Measurements from ENCODE around the gene COMMD1. TPM values are rescaled to one million over a fixed set of nuclear protein-coding genes. Genes with fewer than 3 reads are reported as not detected.

Gene COMMD1
- total and polyA plus RNA-seq, 2 experiments from 2014 or later: 54.9 to 83.7 TPM

DNA sequence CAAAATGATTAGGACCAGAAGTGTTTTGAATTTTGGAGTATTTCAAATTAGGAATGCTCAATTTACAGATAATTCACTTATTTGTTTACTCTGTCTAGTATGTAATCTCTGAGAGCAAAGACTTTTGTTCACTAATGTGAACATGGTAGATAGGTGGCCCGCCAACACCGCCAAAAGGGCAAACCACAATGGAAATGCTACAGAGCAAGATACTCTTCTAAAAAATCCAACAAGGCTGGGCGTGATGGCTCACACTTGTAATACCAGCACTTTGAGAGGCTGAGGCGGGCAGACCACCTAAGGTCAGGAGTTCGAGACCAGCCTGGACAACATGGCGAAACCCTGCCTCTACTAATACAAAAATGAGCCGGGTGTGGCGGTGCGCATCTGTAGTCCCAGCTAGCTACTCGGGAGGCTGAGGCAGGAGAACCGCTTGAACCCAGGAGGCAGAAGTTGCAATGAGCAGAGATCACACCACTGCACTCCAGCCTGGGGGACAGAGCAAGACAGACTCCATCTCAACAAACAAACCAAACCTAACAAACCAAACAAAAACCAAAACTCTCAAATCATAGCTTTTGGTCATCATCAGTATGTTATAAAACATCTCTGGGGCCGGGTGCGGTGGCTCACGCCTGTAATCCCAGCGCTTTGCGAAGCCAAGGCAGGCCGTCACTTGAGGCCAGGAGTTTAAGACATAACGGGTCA lies 19.4 kb upstream of the COMMD1 start:
- H3K79me2 ChIP-seq (replicated peaks; ENCODE audit: insufficient read depth): peaks cover 70% of the 10 kb centered on the region
- DNase-seq (ENCODE audit: low spot score): no peak
- peaks cover 24% of the 10 kb centered on the region; the same call in 1 of the 2 replicates for H3F3A ChIP-seq (replicated peaks; ENCODE audit: low read depth)
- Mint-ChIP-seq H3K36me3 (ENCODE audit: low read depth) (peaks cover 70% of the 10 kb centered on the region), H3K4me3 (peak overlapping the region; percentile 99), H3K9me3 (no peaks in the 10 kb centered on the region), H3K27ac (0 out of 2 replicates have a peak overlapping the region, but pooled peaks have one; percentile 21), H3K27me3 (ENCODE audit: insufficient read depth, low read depth, poor library complexity) (peaks cover 4% of the 10 kb centered on the region), H3K4me1 (peaks cover 15% of the 10 kb centered on the region)
- no peaks in the 10 kb centered on the region for H3K9me2 ChIP-seq (ENCODE audit: insufficient read depth)
- H3K27ac ChIP-seq (ENCODE audit: low read depth): peak overlapping the region; percentile 43; the same call in 1 of the 2 replicates
- peaks cover 50% of the 10 kb centered on the region for H3K36me3 ChIP-seq (ENCODE audit: insufficient read depth)
- H3K4me2 ChIP-seq: peak overlapping the region; percentile 93
- H3K27me3 ChIP-seq (ENCODE audit: insufficient read depth): no peaks in the 10 kb centered on the region
- peaks cover 42% of the 10 kb centered on the region for H4K20me1 ChIP-seq (replicated peaks; ENCODE audit: insufficient read depth)
- no peak for ATAC-seq
- H3K4me3 ChIP-seq: peak overlapping the region; percentile 86
- TF ChIP-seq NANOG (IDR thresholded peaks at IDR 0.05; ENCODE audit: borderline replicate concordance) (no peak), JUNB (IDR thresholded peaks at IDR 0.05; ENCODE audit: unreplicated experiment) (no peak), ZNF114 (CRISPR knock-in tag; IDR thresholded peaks at IDR 0.05) (no peak), EZH2phosphoT487 (IDR thresholded peaks at IDR 0.05; ENCODE audit: unreplicated experiment) (no peak), ZNF331 (CRISPR knock-in tag; IDR thresholded peaks at IDR 0.05; ENCODE audit: low read depth) (no peak), CREB1 (CRISPR knock-in tag; IDR thresholded peaks at IDR 0.05; ENCODE audit: low read depth) (no peak), STAT1 (IDR thresholded peaks at IDR 0.05; ENCODE audit: unreplicated experiment) (no peak), EZH2 (IDR thresholded peaks at IDR 0.05; ENCODE audit: low read depth, unreplicated experiment) (no peak)
- TF ChIP-seq, protein P1, sequence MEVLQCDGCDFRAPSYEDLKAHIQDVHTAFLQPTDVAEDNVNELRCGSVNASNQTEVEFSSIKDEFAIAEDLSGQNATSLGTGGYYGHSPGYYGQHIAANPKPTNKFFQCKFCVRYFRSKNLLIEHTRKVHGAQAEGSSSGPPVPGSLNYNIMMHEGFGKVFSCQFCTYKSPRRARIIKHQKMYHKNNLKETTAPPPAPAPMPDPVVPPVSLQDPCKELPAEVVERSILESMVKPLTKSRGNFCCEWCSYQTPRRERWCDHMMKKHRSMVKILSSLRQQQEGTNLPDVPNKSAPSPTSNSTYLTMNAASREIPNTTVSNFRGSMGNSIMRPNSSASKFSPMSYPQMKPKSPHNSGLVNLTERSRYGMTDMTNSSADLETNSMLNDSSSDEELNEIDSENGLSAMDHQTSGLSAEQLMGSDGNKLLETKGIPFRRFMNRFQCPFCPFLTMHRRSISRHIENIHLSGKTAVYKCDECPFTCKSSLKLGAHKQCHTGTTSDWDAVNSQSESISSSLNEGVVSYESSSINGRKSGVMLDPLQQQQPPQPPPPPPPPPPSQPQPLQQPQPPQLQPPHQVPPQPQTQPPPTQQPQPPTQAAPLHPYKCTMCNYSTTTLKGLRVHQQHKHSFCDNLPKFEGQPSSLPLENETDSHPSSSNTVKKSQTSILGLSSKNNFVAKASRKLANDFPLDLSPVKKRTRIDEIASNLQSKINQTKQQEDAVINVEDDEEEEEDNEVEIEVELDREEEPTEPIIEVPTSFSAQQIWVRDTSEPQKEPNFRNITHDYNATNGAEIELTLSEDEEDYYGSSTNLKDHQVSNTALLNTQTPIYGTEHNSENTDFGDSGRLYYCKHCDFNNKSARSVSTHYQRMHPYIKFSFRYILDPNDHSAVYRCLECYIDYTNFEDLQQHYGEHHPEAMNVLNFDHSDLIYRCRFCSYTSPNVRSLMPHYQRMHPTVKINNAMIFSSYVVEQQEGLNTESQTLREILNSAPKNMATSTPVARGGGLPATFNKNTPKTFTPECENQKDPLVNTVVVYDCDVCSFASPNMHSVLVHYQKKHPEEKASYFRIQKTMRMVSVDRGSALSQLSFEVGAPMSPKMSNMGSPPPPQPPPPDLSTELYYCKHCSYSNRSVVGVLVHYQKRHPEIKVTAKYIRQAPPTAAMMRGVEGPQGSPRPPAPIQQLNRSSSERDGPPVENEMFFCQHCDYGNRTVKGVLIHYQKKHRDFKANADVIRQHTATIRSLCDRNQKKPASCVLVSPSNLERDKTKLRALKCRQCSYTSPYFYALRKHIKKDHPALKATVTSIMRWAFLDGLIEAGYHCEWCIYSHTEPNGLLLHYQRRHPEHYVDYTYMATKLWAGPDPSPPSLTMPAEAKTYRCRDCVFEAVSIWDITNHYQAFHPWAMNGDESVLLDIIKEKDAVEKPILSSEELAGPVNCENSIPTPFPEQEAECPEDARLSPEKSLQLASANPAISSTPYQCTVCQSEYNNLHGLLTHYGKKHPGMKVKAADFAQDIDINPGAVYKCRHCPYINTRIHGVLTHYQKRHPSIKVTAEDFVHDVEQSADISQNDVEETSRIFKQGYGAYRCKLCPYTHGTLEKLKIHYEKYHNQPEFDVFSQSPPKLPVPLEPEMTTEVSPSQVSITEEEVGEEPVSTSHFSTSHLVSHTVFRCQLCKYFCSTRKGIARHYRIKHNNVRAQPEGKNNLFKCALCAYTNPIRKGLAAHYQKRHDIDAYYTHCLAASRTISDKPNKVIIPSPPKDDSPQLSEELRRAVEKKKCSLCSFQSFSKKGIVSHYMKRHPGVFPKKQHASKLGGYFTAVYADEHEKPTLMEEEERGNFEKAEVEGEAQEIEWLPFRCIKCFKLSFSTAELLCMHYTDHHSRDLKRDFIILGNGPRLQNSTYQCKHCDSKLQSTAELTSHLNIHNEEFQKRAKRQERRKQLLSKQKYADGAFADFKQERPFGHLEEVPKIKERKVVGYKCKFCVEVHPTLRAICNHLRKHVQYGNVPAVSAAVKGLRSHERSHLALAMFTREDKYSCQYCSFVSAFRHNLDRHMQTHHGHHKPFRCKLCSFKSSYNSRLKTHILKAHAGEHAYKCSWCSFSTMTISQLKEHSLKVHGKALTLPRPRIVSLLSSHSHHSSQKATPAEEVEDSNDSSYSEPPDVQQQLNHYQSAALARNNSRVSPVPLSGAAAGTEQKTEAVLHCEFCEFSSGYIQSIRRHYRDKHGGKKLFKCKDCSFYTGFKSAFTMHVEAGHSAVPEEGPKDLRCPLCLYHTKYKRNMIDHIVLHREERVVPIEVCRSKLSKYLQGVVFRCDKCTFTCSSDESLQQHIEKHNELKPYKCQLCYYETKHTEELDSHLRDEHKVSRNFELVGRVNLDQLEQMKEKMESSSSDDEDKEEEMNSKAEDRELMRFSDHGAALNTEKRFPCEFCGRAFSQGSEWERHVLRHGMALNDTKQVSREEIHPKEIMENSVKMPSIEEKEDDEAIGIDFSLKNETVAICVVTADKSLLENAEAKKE (CRISPR knock-in tag; IDR thresholded peaks at IDR 0.05): no peak
- TF ChIP-seq, protein P2, sequence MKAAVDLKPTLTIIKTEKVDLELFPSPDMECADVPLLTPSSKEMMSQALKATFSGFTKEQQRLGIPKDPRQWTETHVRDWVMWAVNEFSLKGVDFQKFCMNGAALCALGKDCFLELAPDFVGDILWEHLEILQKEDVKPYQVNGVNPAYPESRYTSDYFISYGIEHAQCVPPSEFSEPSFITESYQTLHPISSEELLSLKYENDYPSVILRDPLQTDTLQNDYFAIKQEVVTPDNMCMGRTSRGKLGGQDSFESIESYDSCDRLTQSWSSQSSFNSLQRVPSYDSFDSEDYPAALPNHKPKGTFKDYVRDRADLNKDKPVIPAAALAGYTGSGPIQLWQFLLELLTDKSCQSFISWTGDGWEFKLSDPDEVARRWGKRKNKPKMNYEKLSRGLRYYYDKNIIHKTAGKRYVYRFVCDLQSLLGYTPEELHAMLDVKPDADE (IDR thresholded peaks at IDR 0.05): no peak
- TF ChIP-seq, protein P3, sequence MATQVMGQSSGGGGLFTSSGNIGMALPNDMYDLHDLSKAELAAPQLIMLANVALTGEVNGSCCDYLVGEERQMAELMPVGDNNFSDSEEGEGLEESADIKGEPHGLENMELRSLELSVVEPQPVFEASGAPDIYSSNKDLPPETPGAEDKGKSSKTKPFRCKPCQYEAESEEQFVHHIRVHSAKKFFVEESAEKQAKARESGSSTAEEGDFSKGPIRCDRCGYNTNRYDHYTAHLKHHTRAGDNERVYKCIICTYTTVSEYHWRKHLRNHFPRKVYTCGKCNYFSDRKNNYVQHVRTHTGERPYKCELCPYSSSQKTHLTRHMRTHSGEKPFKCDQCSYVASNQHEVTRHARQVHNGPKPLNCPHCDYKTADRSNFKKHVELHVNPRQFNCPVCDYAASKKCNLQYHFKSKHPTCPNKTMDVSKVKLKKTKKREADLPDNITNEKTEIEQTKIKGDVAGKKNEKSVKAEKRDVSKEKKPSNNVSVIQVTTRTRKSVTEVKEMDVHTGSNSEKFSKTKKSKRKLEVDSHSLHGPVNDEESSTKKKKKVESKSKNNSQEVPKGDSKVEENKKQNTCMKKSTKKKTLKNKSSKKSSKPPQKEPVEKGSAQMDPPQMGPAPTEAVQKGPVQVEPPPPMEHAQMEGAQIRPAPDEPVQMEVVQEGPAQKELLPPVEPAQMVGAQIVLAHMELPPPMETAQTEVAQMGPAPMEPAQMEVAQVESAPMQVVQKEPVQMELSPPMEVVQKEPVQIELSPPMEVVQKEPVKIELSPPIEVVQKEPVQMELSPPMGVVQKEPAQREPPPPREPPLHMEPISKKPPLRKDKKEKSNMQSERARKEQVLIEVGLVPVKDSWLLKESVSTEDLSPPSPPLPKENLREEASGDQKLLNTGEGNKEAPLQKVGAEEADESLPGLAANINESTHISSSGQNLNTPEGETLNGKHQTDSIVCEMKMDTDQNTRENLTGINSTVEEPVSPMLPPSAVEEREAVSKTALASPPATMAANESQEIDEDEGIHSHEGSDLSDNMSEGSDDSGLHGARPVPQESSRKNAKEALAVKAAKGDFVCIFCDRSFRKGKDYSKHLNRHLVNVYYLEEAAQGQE (IDR thresholded peaks at IDR 0.05; ENCODE audit: unreplicated experiment): no peak
- TF ChIP-seq, protein P4, sequence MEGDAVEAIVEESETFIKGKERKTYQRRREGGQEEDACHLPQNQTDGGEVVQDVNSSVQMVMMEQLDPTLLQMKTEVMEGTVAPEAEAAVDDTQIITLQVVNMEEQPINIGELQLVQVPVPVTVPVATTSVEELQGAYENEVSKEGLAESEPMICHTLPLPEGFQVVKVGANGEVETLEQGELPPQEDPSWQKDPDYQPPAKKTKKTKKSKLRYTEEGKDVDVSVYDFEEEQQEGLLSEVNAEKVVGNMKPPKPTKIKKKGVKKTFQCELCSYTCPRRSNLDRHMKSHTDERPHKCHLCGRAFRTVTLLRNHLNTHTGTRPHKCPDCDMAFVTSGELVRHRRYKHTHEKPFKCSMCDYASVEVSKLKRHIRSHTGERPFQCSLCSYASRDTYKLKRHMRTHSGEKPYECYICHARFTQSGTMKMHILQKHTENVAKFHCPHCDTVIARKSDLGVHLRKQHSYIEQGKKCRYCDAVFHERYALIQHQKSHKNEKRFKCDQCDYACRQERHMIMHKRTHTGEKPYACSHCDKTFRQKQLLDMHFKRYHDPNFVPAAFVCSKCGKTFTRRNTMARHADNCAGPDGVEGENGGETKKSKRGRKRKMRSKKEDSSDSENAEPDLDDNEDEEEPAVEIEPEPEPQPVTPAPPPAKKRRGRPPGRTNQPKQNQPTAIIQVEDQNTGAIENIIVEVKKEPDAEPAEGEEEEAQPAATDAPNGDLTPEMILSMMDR (conservative IDR thresholded peaks at IDR 0.05; ENCODE audit: low read depth in 2 of 2): no peak
- no peaks in the 10 kb centered on the region for H3K4me1 ChIP-seq (ENCODE audit: insufficient read depth)
- no peak overlapping the region for H2AFZ ChIP-seq

Data from GM23338 (cell line).